ENCODE results near the gene ARHGAP24.

The ARHGAP24 gene

GRCh38 chr4:85474818-85475630 lies at the start of gene ARHGAP24:
Gene ARHGAP24, plus strand, starts transcription at chr4:85475150.
- no peak for DNase-seq

- DNase-seq, result no peak
Observed at GRCh38 chr4:85426366-85426765, 48.6 kb upstream of the ARHGAP24 start.

- no peak for DNase-seq
Observed at GRCh38 chr4:85427123-85427522, 47.8 kb upstream of the ARHGAP24 start.

- no peak for DNase-seq
Observed at GRCh38 chr4:85430226-85430625, 44.7 kb upstream of the ARHGAP24 start.

GRCh38 chr4:85430697-85431096 lies 44.3 kb upstream of the ARHGAP24 start:
- no peak for DNase-seq

- DNase-seq, result no peak
Observed at GRCh38 chr4:85431156-85431555, 43.8 kb upstream of the ARHGAP24 start.

- no peak for DNase-seq
Observed at GRCh38 chr4:85431881-85432485, 43.0 kb upstream of the ARHGAP24 start.

- no peak for DNase-seq
Observed at GRCh38 chr4:85445050-85445639, 29.8 kb upstream of the ARHGAP24 start.

- DNase-seq, result no peak
Observed at GRCh38 chr4:85446141-85446861, 28.6 kb upstream of the ARHGAP24 start.

- DNase-seq, result no peak
Observed at GRCh38 chr4:85448906-85449890, 25.8 kb upstream of the ARHGAP24 start.

GRCh38 chr4:85452058-85452731 lies 22.8 kb upstream of the ARHGAP24 start:
- DNase-seq, result no peak

GRCh38 chr4:85455942-85456341 lies 19.0 kb upstream of the ARHGAP24 start:
- no peak for DNase-seq

- DNase-seq, result no peak
Observed at GRCh38 chr4:85457752-85458467, 17.0 kb upstream of the ARHGAP24 start.

GRCh38 chr4:85459736-85460135 lies 15.2 kb upstream of the ARHGAP24 start:
- no peak for DNase-seq

GRCh38 chr4:85474356-85474755 lies 594 bp upstream of the ARHGAP24 start:
- no peak for DNase-seq

GRCh38 chr4:85475631-85476233 lies 782 bp downstream of the ARHGAP24 start:
- no peak for DNase-seq

GRCh38 chr4:85476381-85476780 lies 1.4 kb downstream of the ARHGAP24 start:
- DNase-seq, result no peak

- DNase-seq, result no peak
Observed at GRCh38 chr4:85477534-85477933, 2.6 kb downstream of the ARHGAP24 start.

- no peak for DNase-seq
Observed at GRCh38 chr4:85478576-85478975, 3.6 kb downstream of the ARHGAP24 start.

GRCh38 chr4:85482010-85482738 lies 7.2 kb downstream of the ARHGAP24 start:
- no peak for DNase-seq
